Measurements from ENCODE around the gene MLN. TPM values are rescaled to one million over a fixed set of nuclear protein-coding genes. Genes with fewer than 3 reads are reported as not detected.
"Not testable (repeated sequence)": the region's sequence is repeated elsewhere in the genome, so short reads cannot be mapped to it uniquely, and the experiment has no call there.

Gene MLN
- total and polyA plus RNA-seq, 3 experiments from 2014 or later, result not detected

- CTCF ChIA-PET; H3K27ac ChIP-seq (ENCODE audit: low read depth, low read length); H3K9me3 ChIP-seq (ENCODE audit: low read length); POLR2A ChIA-PET; H3K4me3 ChIP-seq (ENCODE audit: low read length); H3K9me3 Mint-ChIP-seq; H3K36me3 Mint-ChIP-seq; H3K4me1 ChIP-seq (ENCODE audit: insufficient read depth, low read length); H3K4me3 Mint-ChIP-seq; H3K4me1 Mint-ChIP-seq; H3K27me3 ChIP-seq (ENCODE audit: insufficient read depth, low read length, poor library complexity, severe bottlenecking); H3K27ac Mint-ChIP-seq; H3K36me3 ChIP-seq (ENCODE audit: insufficient read depth, low read length); DNase-seq: not testable (repeated sequence)
- H3K27me3 Mint-ChIP-seq, result peaks cover 15 to 23% of the 10 kb centered on the region in 2 donors
These were observed 27.9 kb upstream of the MLN start for GRCh38 chr6:33831725-33832124.

GRCh38 chr6:33830635-33831240 is 26.9 kb upstream of the MLN start:
- Histone ChIP-seq H3K4me3 (ENCODE audit: low read length) (no peak overlapping the region), H3K36me3 (ENCODE audit: insufficient read depth, low read length) (no peaks in the 10 kb centered on the region), H3K27me3 (ENCODE audit: insufficient read depth, low read length, poor library complexity, severe bottlenecking) (no peaks in the 10 kb centered on the region), H3K27ac (ENCODE audit: low read depth, low read length) (no peak overlapping the region), H3K4me1 (ENCODE audit: insufficient read depth, low read length) (no peaks in the 10 kb centered on the region), H3K9me3 (ENCODE audit: low read length) (no peaks in the 10 kb centered on the region)
- Mint-ChIP-seq H3K9me3 (peaks cover 0 to 3% (median 0%) of the 10 kb centered on the region in 5 donors), H3K36me3 (no peaks in the 10 kb centered on the region), H3K27ac (no peak overlapping the region), H3K4me1 (no peaks in the 10 kb centered on the region), H3K4me3 (no peak overlapping the region), H3K27me3 (peaks cover 15 to 23% of the 10 kb centered on the region in 2 donors)
- ChIA-PET CTCF (no interaction called here), POLR2A (no interaction called here)
- peak in 1 of 5 donors; percentile 24 for DNase-seq

GRCh38 chr6:33828764-33829731 is 25.2 kb upstream of the MLN start:
- Mint-ChIP-seq H3K4me1 (no peaks in the 10 kb centered on the region), H3K9me3 (peaks cover 0 to 3% (median 0%) of the 10 kb centered on the region in 5 donors), H3K4me3 (no peak overlapping the region), H3K36me3 (no peaks in the 10 kb centered on the region), H3K27ac (no peak overlapping the region), H3K27me3 (peaks cover 15 to 17% of the 10 kb centered on the region in 2 donors)
- ChIA-PET POLR2A (no interaction called here), CTCF (interaction anchor here (0.9 kb wide), 1 partner anchor 21 kb away, joined by 3 read pairs; no protein-coding TSS in a partner anchor)
- no peak overlapping the region for H3K4me3 ChIP-seq (ENCODE audit: low read length)
- peak in 1 of 5 donors; percentile 23 for DNase-seq
- no peaks in the 10 kb centered on the region for H3K9me3 ChIP-seq (ENCODE audit: low read length)
- no peaks in the 10 kb centered on the region for H3K27me3 ChIP-seq (ENCODE audit: insufficient read depth, low read length, poor library complexity, severe bottlenecking)
- H3K27ac ChIP-seq (ENCODE audit: low read depth, low read length), result no peak overlapping the region
- H3K36me3 ChIP-seq (ENCODE audit: insufficient read depth, low read length), result no peaks in the 10 kb centered on the region
- H3K4me1 ChIP-seq (ENCODE audit: insufficient read depth, low read length), result no peaks in the 10 kb centered on the region

GRCh38 chr6:33828452-33828763 is 24.6 kb upstream of the MLN start:
- Histone ChIP-seq H3K4me3 (ENCODE audit: low read length) (no peak overlapping the region), H3K9me3 (ENCODE audit: low read length) (no peaks in the 10 kb centered on the region), H3K27me3 (ENCODE audit: insufficient read depth, low read length, poor library complexity, severe bottlenecking) (no peaks in the 10 kb centered on the region), H3K27ac (ENCODE audit: low read depth, low read length) (no peak overlapping the region), H3K36me3 (ENCODE audit: insufficient read depth, low read length) (no peaks in the 10 kb centered on the region), H3K4me1 (ENCODE audit: insufficient read depth, low read length) (no peaks in the 10 kb centered on the region)
- peaks cover 0 to 2% (median 0%) of the 10 kb centered on the region in 5 donors for H3K9me3 Mint-ChIP-seq
- ChIA-PET POLR2A (no interaction called here), CTCF (interaction anchor here (0.9 kb wide), 1 partner anchor 22 kb away, joined by 3 read pairs; no protein-coding TSS in a partner anchor)
- H3K4me3 Mint-ChIP-seq, result no peak overlapping the region
- no peak overlapping the region for H3K27ac Mint-ChIP-seq
- peak in 1 of 5 donors; percentile 19 for DNase-seq
- peaks cover 13 to 17% of the 10 kb centered on the region in 2 donors for H3K27me3 Mint-ChIP-seq
- H3K36me3 Mint-ChIP-seq, result no peaks in the 10 kb centered on the region
- H3K4me1 Mint-ChIP-seq, result no peaks in the 10 kb centered on the region

GRCh38 chr6:33827546-33828451 is 24.0 kb upstream of the MLN start:
- no peak for DNase-seq
- Mint-ChIP-seq H3K4me1 (no peaks in the 10 kb centered on the region), H3K27ac (no peak overlapping the region), H3K4me3 (no peak overlapping the region), H3K36me3 (no peaks in the 10 kb centered on the region), H3K27me3 (peaks cover 13 to 17% of the 10 kb centered on the region in 2 donors), H3K9me3 (peaks cover 0 to 2% (median 0%) of the 10 kb centered on the region in 5 donors)
- Histone ChIP-seq H3K4me1 (ENCODE audit: insufficient read depth, low read length) (no peaks in the 10 kb centered on the region), H3K27me3 (ENCODE audit: insufficient read depth, low read length, poor library complexity, severe bottlenecking) (no peaks in the 10 kb centered on the region), H3K27ac (ENCODE audit: low read depth, low read length) (no peak overlapping the region), H3K9me3 (ENCODE audit: low read length) (no peaks in the 10 kb centered on the region), H3K4me3 (ENCODE audit: low read length) (no peak overlapping the region), H3K36me3 (ENCODE audit: insufficient read depth, low read length) (no peaks in the 10 kb centered on the region)
- POLR2A ChIA-PET, result no interaction called here
- CTCF ChIA-PET, result no interaction called here

GRCh38 chr6:33826537-33826936 is 22.7 kb upstream of the MLN start:
- no peaks in the 10 kb centered on the region for H3K36me3 ChIP-seq (ENCODE audit: insufficient read depth, low read length)

GRCh38 chr6:33824461-33825154 is 20.8 kb upstream of the MLN start:
- Mint-ChIP-seq H3K36me3 (no peaks in the 10 kb centered on the region), H3K4me3 (no peak overlapping the region), H3K9me3 (peaks cover 0 to 2% (median 0%) of the 10 kb centered on the region in 5 donors), H3K27ac (no peak overlapping the region), H3K27me3 (peaks cover 0 to 8% of the 10 kb centered on the region in 2 donors), H3K4me1 (peaks cover 0 to 6% (median 6%) of the 10 kb centered on the region in 3 donors)
- Histone ChIP-seq H3K9me3 (ENCODE audit: low read length) (no peaks in the 10 kb centered on the region), H3K4me1 (ENCODE audit: insufficient read depth, low read length) (no peaks in the 10 kb centered on the region), H3K27me3 (ENCODE audit: insufficient read depth, low read length, poor library complexity, severe bottlenecking) (no peaks in the 10 kb centered on the region), H3K27ac (ENCODE audit: low read depth, low read length) (no peak overlapping the region), H3K4me3 (ENCODE audit: low read length) (no peak overlapping the region), H3K36me3 (ENCODE audit: insufficient read depth, low read length) (no peaks in the 10 kb centered on the region)
- CTCF ChIA-PET, result no interaction called here
- POLR2A ChIA-PET, result no interaction called here
- no peak for DNase-seq

More at GRCh38 chr6:33826537-33826936, 22.7 kb upstream of the MLN start:
- Histone ChIP-seq H3K27ac (ENCODE audit: low read depth, low read length) (no peak overlapping the region), H3K4me1 (ENCODE audit: insufficient read depth, low read length) (no peaks in the 10 kb centered on the region), H3K27me3 (ENCODE audit: insufficient read depth, low read length, poor library complexity, severe bottlenecking) (no peaks in the 10 kb centered on the region), H3K9me3 (ENCODE audit: low read length) (no peaks in the 10 kb centered on the region), H3K4me3 (ENCODE audit: low read length) (no peak overlapping the region)
- Mint-ChIP-seq H3K4me3 (no peak overlapping the region), H3K9me3 (peaks cover 0 to 2% (median 0%) of the 10 kb centered on the region in 5 donors), H3K27ac (no peak overlapping the region), H3K4me1 (no peaks in the 10 kb centered on the region), H3K27me3 (peaks cover 15% of the 10 kb centered on the region in 2 donors), H3K36me3 (no peaks in the 10 kb centered on the region)
- POLR2A ChIA-PET, result no interaction called here
- DNase-seq, result no peak
- CTCF ChIA-PET, result interaction anchor here (1.2 kb wide), 1 partner anchor 28 kb away, joined by 3 read pairs; no protein-coding TSS in a partner anchor
